Measurements from ENCODE around the gene ZNF511.

The ZNF511 gene

DNA sequence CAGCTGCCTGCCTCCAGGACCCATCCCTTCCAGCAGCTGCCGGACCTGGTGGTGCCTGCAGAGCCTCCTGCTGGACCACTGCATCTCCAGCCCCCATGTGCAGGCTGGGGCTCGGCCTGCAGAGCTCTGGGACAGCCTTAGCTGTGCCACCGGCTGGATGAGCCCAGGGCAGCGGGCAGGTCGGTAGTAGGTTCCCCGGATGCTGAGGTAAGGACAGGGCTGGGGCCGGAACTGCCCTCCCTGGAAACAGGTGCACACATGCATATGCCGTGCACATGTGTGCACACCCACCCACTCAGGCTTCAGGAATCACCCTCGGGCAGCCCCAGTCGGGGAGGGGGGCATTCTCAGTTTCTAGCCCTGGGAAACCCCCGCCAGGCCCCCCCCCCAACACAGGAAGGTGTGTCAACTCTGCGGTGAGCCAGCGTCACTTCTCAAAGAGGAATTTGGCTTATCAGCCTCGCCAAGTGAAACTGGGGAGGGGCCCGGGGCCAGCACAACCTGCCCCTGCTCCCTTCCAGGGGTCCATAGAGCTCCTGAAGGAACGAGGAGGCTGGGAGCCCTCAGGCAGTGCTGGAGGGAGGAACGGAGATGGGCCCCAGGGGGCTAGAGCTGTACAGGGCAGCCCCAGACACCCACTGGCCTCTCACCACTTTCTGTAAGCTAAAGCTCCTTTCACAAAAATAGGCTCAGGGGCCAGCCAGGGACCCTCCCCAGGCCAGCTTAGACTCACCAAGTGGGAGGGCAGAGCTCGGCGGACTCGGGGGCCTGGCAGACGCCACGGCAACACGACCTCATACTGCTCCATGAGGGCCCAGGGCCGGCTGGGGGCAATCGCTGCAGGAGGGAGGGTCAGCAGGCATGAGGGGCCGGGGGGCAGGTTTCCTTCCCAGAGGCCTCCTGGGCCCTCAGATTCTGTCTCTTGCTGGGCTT is 33.7 kb upstream of the ZNF511 start:
- peak; percentile 64 for DNase-seq (ENCODE audit: low read depth)
- TF ChIP-seq, protein P1, sequence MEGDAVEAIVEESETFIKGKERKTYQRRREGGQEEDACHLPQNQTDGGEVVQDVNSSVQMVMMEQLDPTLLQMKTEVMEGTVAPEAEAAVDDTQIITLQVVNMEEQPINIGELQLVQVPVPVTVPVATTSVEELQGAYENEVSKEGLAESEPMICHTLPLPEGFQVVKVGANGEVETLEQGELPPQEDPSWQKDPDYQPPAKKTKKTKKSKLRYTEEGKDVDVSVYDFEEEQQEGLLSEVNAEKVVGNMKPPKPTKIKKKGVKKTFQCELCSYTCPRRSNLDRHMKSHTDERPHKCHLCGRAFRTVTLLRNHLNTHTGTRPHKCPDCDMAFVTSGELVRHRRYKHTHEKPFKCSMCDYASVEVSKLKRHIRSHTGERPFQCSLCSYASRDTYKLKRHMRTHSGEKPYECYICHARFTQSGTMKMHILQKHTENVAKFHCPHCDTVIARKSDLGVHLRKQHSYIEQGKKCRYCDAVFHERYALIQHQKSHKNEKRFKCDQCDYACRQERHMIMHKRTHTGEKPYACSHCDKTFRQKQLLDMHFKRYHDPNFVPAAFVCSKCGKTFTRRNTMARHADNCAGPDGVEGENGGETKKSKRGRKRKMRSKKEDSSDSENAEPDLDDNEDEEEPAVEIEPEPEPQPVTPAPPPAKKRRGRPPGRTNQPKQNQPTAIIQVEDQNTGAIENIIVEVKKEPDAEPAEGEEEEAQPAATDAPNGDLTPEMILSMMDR (IDR thresholded peaks at IDR 0.05; ENCODE audit: low read depth, low read length, missing control alignments), result no peak
- H3K4me3 ChIP-seq (ENCODE audit: low read depth, low read length), result peak overlapping the region; percentile 92

DNA sequence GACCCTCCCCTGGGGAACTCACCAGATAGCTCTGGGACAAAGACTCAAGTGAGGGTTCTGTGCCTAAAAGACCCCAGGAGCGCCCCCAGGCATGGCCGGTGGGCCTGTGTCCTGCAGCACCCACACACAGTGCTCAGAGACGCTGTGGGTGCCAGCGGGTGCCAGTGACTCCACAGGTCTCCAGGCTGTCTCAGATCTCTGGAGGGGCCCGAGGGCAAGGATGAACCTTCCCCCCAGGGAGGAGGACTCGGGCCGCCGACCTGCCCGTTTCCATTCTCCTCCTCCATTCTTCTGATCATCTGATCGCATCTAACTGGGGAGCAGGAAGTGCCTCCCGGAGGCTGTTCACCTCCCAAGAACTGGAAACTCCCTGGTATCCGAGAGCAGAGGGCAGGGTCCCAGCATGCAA is 33.0 kb upstream of the ZNF511 start:
- TF ChIP-seq, protein P1 (IDR thresholded peaks at IDR 0.05; ENCODE audit: low read depth, low read length, missing control alignments), result peak; percentile 70
- DNase-seq (ENCODE audit: low read depth), result no peak
- H3K4me3 ChIP-seq (ENCODE audit: low read depth, low read length), result peak overlapping the region; percentile 92

DNA sequence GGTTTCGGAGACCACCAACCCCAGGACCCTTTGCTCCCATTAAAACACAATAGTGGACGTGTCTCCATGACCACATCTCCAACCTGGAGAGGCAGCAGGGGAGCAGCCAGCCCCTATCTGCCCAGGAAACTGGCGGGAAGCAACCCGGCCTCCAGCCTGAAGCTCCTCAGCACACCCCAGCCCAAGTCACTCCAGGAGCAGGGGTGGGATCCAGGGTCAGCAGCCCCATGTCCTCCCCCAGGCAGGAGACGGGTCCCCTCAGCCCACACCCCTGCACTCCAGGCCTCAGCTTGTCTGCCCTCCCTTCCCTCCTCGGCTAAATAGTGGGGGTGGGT is 32.6 kb upstream of the ZNF511 start:
- H3K4me3 ChIP-seq (ENCODE audit: low read depth, low read length), result peak overlapping the region; percentile 92
- TF ChIP-seq, protein P1 (IDR thresholded peaks at IDR 0.05; ENCODE audit: low read depth, low read length, missing control alignments), result no peak
- no peak for DNase-seq (ENCODE audit: low read depth)

DNA sequence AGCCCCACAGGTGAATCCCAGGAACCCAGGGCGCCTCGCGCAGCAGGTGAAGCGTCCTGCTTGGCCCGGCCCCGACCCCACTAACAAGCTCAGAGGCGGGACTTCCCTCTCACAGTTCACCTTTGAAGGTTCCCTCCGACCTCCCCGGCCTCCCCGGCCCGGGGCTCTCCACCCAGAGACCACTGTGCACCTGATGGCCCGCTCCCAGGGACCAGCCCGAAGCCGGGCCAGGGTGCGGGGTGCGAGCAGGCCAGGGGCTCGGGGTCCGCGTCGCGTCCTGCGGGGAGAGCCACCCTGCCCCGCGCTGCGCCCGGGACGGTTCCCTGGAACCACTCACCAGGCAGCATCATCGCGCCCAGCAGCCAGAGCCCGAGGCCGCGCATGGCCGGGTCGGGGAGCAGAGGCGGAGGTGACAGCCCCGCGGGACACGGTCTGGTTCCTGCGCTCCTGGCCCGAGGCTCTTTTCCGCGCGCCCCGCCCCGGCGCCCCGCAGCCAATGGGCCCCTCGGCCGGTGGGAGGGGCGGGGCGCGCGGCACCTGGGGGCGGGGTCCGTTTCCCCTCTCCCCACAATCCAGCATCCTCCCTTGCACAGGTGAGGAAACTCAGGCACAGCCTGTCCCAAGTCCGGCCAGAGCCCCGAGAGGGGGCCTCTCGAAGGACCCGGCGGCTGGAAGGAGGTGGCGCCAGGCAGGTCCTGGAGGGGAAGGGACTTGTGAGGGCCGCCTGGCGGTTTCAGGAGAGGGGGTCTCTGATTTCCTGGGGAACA is 32.1 kb upstream of the ZNF511 start, which contains the start of gene ADAM8:
TSS of gene ADAM8 (minus strand) at position 434 of the 767 bp plus-strand sequence. CDS start at position 383, 51 bp downstream.
- peak within 1 kb of the TSS; percentile 92 for H3K4me3 ChIP-seq (ENCODE audit: low read depth, low read length)
- TF ChIP-seq, protein P1 (IDR thresholded peaks at IDR 0.05; ENCODE audit: low read depth, low read length, missing control alignments), result no peak
- DNase-seq (ENCODE audit: low read depth), result no peak

DNA sequence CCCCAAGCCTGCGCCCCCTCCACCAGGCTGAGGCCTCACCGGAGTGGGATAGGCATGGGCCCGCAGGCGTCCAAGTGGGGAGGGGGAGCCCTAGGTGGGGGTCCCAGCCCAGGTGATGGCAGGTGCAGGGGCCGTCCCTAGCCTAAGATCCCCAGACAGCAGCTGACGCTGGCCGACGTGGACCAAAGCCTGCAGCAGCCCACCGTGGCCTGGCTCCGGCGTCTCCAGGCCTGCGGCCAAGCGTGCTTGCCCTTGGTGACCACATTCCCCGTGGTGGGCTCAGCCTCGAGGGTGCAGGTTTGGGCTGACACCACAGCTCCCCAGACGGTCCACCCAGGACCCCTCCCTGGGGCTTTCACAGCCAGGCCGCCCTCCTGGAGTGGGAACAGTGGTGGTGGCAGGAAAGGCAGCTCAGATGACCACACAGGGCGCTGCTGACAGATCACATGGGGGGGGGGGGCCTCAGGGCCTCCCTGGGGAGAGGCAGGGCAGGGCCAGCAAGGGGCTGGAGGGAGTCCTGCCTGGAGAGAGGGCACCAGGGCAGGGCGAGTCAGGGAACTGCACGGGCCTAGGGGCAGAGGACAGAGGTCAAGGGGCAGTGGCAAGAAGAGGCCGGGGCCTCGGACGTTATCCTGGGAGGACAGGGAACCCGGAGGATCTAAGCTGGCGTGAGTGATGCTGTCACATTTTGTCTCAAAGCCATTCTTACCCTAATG is 31.3 kb upstream of the ZNF511 start:
- TF ChIP-seq, protein P1 (IDR thresholded peaks at IDR 0.05; ENCODE audit: low read depth, low read length, missing control alignments), result no peak
- no peak overlapping the region for H3K4me3 ChIP-seq (ENCODE audit: low read depth, low read length)
- DNase-seq (ENCODE audit: low read depth), result no peak

DNA sequence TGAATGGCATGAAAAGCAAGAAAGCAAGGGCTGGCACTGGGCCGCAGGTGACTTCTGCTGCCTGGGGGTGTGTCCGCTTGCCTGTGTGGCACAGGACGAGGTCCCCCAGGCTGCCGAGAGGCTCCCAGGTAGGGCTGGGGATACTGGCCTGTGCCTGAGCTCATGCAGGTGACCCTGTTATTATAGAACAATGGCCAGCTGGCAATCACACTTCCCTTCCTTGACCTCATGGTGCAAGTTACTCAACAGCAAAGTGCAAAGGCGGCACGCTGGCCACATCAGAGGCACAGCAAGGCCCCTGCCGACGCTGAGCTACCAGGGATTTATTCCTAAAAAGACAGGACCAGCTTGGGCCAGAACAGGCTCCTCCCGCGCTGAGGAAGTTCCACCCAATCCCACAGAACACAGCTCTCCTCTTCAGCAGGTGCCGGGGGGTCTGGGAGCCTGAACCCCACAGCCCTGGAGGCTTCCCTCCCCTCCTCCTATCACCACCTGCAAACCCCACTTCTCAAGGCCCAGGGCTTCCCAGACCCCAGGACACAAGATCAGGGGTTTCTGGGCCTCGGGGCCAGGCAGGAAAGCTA is 30.6 kb upstream of the ZNF511 start:
- H3K4me3 ChIP-seq (ENCODE audit: low read depth, low read length), result no peak overlapping the region
- TF ChIP-seq, protein P1 (IDR thresholded peaks at IDR 0.05; ENCODE audit: low read depth, low read length, missing control alignments), result no peak
- DNase-seq (ENCODE audit: low read depth), result no peak
